GM23338 (cell line): ENCODE data around the gene NEB. TPM values are rescaled to one million over a fixed set of nuclear protein-coding genes. Genes with fewer than 3 reads are reported as not detected.

Experiments used
- ATAC-seq: fragments of 200-7000 bp; cut with Tn5 transposase; 3 replicates; pipeline ENCODE4 v1.9.1; 2020
- DNase-seq: peaks from one replicate; pipeline ENCODE4 v3.0.0-alpha.2; 2015; ENCODE audit warnings: low spot score
- H2AFZ ChIP-seq: fragments of 200-600 bp; sonication (generic); 2 replicates; pipeline ENCODE4 v1.8.0; 2016; ENCODE audit warnings: antibody characterized with exemption, mild to moderate bottlenecking, moderate library complexity
- H3F3A ChIP-seq: fragments of 200-600 bp; sonication (generic); replicated peaks from 2 replicates; pipeline ENCODE4 v1.8.0; 2017; ENCODE audit warnings: antibody characterized with exemption, mixed run types, low read depth
- H3K27ac ChIP-seq: fragments of 200-600 bp; sonication (generic); 2 replicates; pipeline ENCODE4 v1.6.1; 2016; ENCODE audit warnings: low read depth
- H3K27me3 ChIP-seq: fragments of 200-600 bp; sonication (generic); 2 replicates; pipeline ENCODE4 v1.8.0; 2016; ENCODE audit warnings: mild to moderate bottlenecking, mixed run types, moderate library complexity; ENCODE audit not compliant: insufficient read depth
- H3K36me3 ChIP-seq: fragments of 200-600 bp; sonication (generic); 2 replicates; pipeline ENCODE4 v1.8.0; 2016; ENCODE audit warnings: mild to moderate bottlenecking; ENCODE audit not compliant: insufficient read depth
- H3K4me1 ChIP-seq: fragments of 200-600 bp; sonication (generic); 2 replicates; pipeline ENCODE4 v1.8.0; 2016; ENCODE audit warnings: mild to moderate bottlenecking, moderate library complexity; ENCODE audit not compliant: insufficient read depth
- H3K4me2 ChIP-seq: fragments of 200-600 bp; sonication (generic); 2 replicates; pipeline ENCODE4 v1.7.1; 2017; ENCODE audit warnings: mixed run types
- H3K4me3 ChIP-seq: fragments of 200-600 bp; sonication (generic); 2 replicates; pipeline ENCODE4 v1.6.1; 2016; ENCODE audit warnings: mixed run types
- H3K79me2 ChIP-seq: fragments of 200-600 bp; sonication (generic); replicated peaks from 2 replicates; pipeline ENCODE4 v1.8.0; 2017; ENCODE audit warnings: mild to moderate bottlenecking; ENCODE audit not compliant: insufficient read depth
- H3K9me2 ChIP-seq: fragments of 200-600 bp; sonication (generic); 2 replicates; pipeline ENCODE4 v1.8.0; 2017; ENCODE audit not compliant: insufficient read depth
- H4K20me1 ChIP-seq: fragments of 200-600 bp; sonication (generic); replicated peaks from 2 replicates; pipeline ENCODE4 v1.8.0; 2017; ENCODE audit warnings: mild to moderate bottlenecking; ENCODE audit not compliant: insufficient read depth
- H3K27ac Mint-ChIP-seq: 2 replicates; pipeline ENCODE4 v1.8.0; 2020; ENCODE audit warnings: inconsistent platforms, mild to moderate bottlenecking, moderate library complexity, mixed read lengths
- H3K27me3 Mint-ChIP-seq: 3 replicates; pipeline ENCODE4 v1.8.0; 2022; ENCODE audit warnings: low read depth, mild to moderate bottlenecking, moderate library complexity, mixed read lengths, inconsistent platforms; ENCODE audit not compliant: insufficient read depth, poor library complexity
- H3K36me3 Mint-ChIP-seq: 3 replicates; pipeline ENCODE4 v1.8.0; 2021; ENCODE audit warnings: low read depth, mild to moderate bottlenecking, inconsistent platforms, moderate library complexity, mixed read lengths
- H3K4me1 Mint-ChIP-seq: 3 replicates; pipeline ENCODE4 v1.8.0; 2020; ENCODE audit warnings: mild to moderate bottlenecking, inconsistent platforms, mixed read lengths
- H3K4me3 Mint-ChIP-seq: 3 replicates; pipeline ENCODE4 v1.8.0; 2021; ENCODE audit warnings: moderate library complexity, mild to moderate bottlenecking, inconsistent platforms, mixed read lengths
- H3K9me3 Mint-ChIP-seq: 3 replicates; pipeline ENCODE4 v1.8.0; 2020; ENCODE audit warnings: moderate library complexity, mild to moderate bottlenecking, inconsistent platforms, mixed read lengths
- CREB1 ChIP-seq: fragments of 250-450 bp; sonication (Bioruptor Pico); IDR thresholded peaks from 2 replicates; pipeline ENCODE4 v1.5.0; 2020; ENCODE audit warnings: low read depth, mild to moderate bottlenecking, moderate library complexity
- CTCF ChIP-seq, 2 experiments: fragments of 200-600 bp in 1 of 2; sonication (generic) in 1 of 2; conservative IDR thresholded peaks; 2 replicates each; pipeline versions ENCODE4 v1.5.1 to v1.6.1; 2016 to 2017; ENCODE audit warnings: antibody characterized with exemption in 2 of 2, low read depth in 2 of 2, mild to moderate bottlenecking in 2 of 2, moderate library complexity in 1 of 2
- ETS1 ChIP-seq: IDR thresholded peaks from 2 replicates; pipeline ENCODE4 v1.6.1; 2016; ENCODE audit warnings: antibody characterized with exemption
- EZH2 ChIP-seq: fragments of 200-600 bp; sonication (generic); IDR thresholded peaks from one replicate; pipeline ENCODE4 v1.8.0; 2017; ENCODE audit warnings: antibody characterized with exemption, mild to moderate bottlenecking, low read depth; ENCODE audit not compliant: unreplicated experiment
- EZH2phosphoT487 ChIP-seq: fragments of 200-600 bp; sonication (generic); IDR thresholded peaks from one replicate; pipeline ENCODE4 v1.8.1; 2018; ENCODE audit warnings: antibody characterized with exemption; ENCODE audit not compliant: unreplicated experiment
- JUNB ChIP-seq: IDR thresholded peaks from one replicate; pipeline ENCODE4 v1.6.1; 2016; ENCODE audit warnings: antibody characterized with exemption; ENCODE audit not compliant: unreplicated experiment
- NANOG ChIP-seq: IDR thresholded peaks from 2 replicates; pipeline ENCODE4 v1.6.1; 2016; ENCODE audit warnings: antibody characterized with exemption, borderline replicate concordance
- POLR2AphosphoS5 ChIP-seq: IDR thresholded peaks from 2 replicates; pipeline ENCODE4 v1.6.1; 2016; ENCODE audit warnings: antibody characterized with exemption, low read depth
- REST ChIP-seq: IDR thresholded peaks from one replicate; pipeline ENCODE4 v1.6.1; 2018; ENCODE audit warnings: antibody characterized with exemption; ENCODE audit not compliant: unreplicated experiment
- STAT1 ChIP-seq: IDR thresholded peaks from one replicate; pipeline ENCODE4 v1.6.1; 2016; ENCODE audit warnings: antibody characterized with exemption; ENCODE audit not compliant: unreplicated experiment
- ZNF114 ChIP-seq: fragments of 250-450 bp; sonication (Bioruptor Pico); IDR thresholded peaks from 2 replicates; pipeline ENCODE4 v1.5.0; 2020; ENCODE audit warnings: mild to moderate bottlenecking, moderate library complexity
- ZNF331 ChIP-seq: fragments of 250-450 bp; sonication (Bioruptor Pico); IDR thresholded peaks from 2 replicates; pipeline ENCODE4 v1.5.0; 2020; ENCODE audit warnings: low read depth, mild to moderate bottlenecking, moderate library complexity
- ZNF462 ChIP-seq: fragments of 250-450 bp; sonication (Bioruptor Pico); IDR thresholded peaks from 2 replicates; pipeline ENCODE4 v1.5.0; 2020; ENCODE audit warnings: mild to moderate bottlenecking, moderate library complexity
- polyA plus RNA-seq: library from polyadenylated mRNA; unstranded; fragments of >200 nt; fragmentation: Nextera tagmentation; extraction: Ambion mirVana; gene quantifications from 2 replicates; pipeline ENCODE4 v1.2.1, GENCODE V29; 2016
- total RNA-seq: library from RNA; depleted of rRNA; stranded (reverse); fragments of >200 nt; shearing (Covaris generic); gene quantifications from 2 replicates; pipeline ENCODE4 v1.2.3, GENCODE V29; 2014

The NEB gene
- total and polyA plus RNA-seq, 2 experiments from 2014 or later, result 6.2 to 13.7 TPM

- H3K9me2 ChIP-seq, result peaks cover 5% of the 10 kb centered on the region; the same call in 1 of the 2 replicates
- H3K36me3 ChIP-seq, result no peaks in the 10 kb centered on the region
- no peaks in the 10 kb centered on the region for H3K36me3 Mint-ChIP-seq
- peaks cover 13% of the 10 kb centered on the region for H3K4me1 Mint-ChIP-seq
- no peak overlapping the region for H3K4me2 ChIP-seq
- peaks cover 9% of the 10 kb centered on the region for H3K27me3 Mint-ChIP-seq
- no peaks in the 10 kb centered on the region for H3K79me2 ChIP-seq
- no peaks in the 10 kb centered on the region for H3K9me3 Mint-ChIP-seq
- H3K27ac ChIP-seq, result no peak overlapping the region
- no peaks in the 10 kb centered on the region for H4K20me1 ChIP-seq
- H2AFZ ChIP-seq, result no peak overlapping the region
- no peak overlapping the region for H3K4me3 Mint-ChIP-seq
- 0 out of 2 replicates have a peak, but pooled peaks cover 6% of the 10 kb centered on the region for H3K4me1 ChIP-seq
- no peaks in the 10 kb centered on the region for H3K27me3 ChIP-seq
- H3K27ac Mint-ChIP-seq, result no peak overlapping the region
- DNase-seq, result no peak
- ATAC-seq, result no peak
- TF ChIP-seq REST, result no peak
- no peak for TF ChIP-seq EZH2phosphoT487
- no peak for TF ChIP-seq ETS1
- no peak for TF ChIP-seq NANOG
- no peak for TF ChIP-seq JUNB
- TF ChIP-seq EZH2, result no peak
- no peak for TF ChIP-seq ZNF114 (CRISPR knock-in tag)
- TF ChIP-seq ZNF331 (CRISPR knock-in tag), result no peak
- no peak for TF ChIP-seq POLR2AphosphoS5
- no peak for TF ChIP-seq ZNF462 (CRISPR knock-in tag)
- TF ChIP-seq STAT1, result no peak
- no peak for TF ChIP-seq CREB1
- no peak for TF ChIP-seq CTCF (conservative IDR thresholded peaks at IDR 0.05; ENCODE audit: low read depth in 2 of 2)
- H3F3A ChIP-seq, result no peaks in the 10 kb centered on the region
- H3K4me3 ChIP-seq, result no peak overlapping the region
Measured at GRCh38 chr2:151761687-151762086, 27.4 kb upstream of the NEB start.
